HG02981 (cell line): Measurements from ENCODE around the gene ATP5PO.

Experiments used
- ATAC-seq: cut with Tn5 transposase; IDR thresholded peaks from one replicate; pipeline ENCODE4 v1.9.1; 2021; ENCODE audit warnings: mild to moderate bottlenecking, moderate library complexity; ENCODE audit not compliant: unreplicated experiment

The ATP5PO gene, protein sequence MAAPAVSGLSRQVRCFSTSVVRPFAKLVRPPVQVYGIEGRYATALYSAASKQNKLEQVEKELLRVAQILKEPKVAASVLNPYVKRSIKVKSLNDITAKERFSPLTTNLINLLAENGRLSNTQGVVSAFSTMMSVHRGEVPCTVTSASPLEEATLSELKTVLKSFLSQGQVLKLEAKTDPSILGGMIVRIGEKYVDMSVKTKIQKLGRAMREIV

DNA sequence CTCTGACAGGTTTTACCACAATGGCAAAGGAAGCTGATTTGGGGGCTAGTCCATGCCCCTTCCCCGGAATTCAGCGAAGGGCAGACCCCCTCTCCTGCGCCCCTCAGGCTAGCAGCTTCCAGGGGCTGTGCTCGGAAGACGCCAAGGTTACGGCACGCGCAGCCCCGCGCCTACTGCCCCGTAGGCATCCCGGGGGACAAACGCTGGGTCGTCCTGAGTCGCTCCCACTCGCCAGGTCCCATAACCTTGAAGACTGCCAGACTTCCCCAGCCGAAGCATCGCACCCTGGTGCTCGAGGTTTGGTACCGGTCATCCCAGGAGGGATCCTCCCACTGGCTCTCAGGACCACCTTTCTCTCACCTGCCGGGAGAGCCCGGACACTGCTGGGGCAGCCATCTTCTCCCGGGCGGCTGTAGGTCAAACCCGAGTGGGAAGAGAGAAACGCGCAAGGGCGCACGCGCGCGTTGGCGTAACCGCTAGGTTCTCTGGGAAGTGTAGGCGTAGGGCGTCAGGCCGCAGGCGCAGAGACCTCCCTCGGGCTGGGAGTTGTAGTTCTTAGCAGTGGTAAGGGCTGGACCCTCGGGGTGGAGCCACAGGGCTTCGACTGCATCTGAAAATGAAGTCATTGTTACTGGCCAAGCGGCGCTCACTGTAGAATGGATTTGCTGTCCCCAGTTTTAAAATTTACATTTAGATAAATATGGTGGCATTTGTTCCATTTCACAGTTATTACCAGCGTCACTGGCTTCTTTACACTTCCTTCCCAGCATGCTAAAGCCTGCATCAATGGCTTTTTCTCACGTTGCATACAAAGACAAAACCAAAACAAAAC is at the start of gene ATP5PO:
TSS of gene ATP5PO (minus strand) at position 437 of the 832 bp plus-strand sequence. CDS start at position 396, 41 bp downstream.
- peak; percentile 99 for ATAC-seq

GRCh38 chr21:33964706-33965325 is 49.2 kb upstream of the ATP5PO start:
- ATAC-seq = no peak

DNA sequence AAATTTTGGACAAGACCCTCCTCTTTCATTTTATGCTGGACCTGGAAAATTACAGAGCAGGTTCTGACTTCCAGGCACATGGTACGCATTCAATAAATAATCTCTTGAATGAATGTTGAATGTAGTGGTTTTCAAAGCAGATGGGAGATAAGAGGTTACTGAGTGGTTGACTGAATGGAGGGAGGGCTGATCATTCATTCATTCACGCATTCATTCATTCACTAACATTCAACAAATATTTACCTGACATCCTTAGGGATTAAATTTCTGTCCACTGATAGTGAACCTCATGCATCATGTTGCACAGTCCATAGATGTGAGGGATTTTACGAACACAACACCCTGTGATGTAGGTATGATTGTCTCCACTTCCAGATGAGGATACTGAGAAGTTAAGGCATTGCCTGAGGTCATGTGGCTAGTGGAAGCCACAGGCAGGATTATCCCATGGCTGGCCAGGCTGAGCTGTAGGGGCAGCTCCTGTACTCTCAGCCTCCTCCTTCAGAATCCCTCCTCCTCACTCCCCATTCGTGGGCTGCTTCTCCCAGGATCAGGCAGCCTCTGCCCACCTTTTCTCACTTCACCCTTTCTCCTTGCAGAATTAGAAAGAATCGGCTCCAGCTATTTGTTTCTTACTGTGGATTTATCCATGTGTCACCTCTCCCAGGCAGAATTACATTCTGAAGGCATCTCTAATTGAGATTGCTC is 48.4 kb upstream of the ATP5PO start:
- no peak for ATAC-seq

GRCh38 chr21:33962290-33962689 is 46.7 kb upstream of the ATP5PO start:
- ATAC-seq = no peak

GRCh38 chr21:33961061-33961460 is 45.5 kb upstream of the ATP5PO start:
- no peak for ATAC-seq

GRCh38 chr21:33959680-33960079 is 44.1 kb upstream of the ATP5PO start:
- ATAC-seq = no peak

- ATAC-seq = no peak
Measured at GRCh38 chr21:33954395-33954794, 38.8 kb upstream of the ATP5PO start.

- no peak for ATAC-seq
Measured at GRCh38 chr21:33951276-33952178, 35.9 kb upstream of the ATP5PO start.

GRCh38 chr21:33950431-33951079 is 35.0 kb upstream of the ATP5PO start:
- ATAC-seq = no peak

GRCh38 chr21:33949516-33950430 is 34.2 kb upstream of the ATP5PO start:
- no peak for ATAC-seq

GRCh38 chr21:33948951-33949444 is 33.4 kb upstream of the ATP5PO start:
- ATAC-seq = no peak

DNA sequence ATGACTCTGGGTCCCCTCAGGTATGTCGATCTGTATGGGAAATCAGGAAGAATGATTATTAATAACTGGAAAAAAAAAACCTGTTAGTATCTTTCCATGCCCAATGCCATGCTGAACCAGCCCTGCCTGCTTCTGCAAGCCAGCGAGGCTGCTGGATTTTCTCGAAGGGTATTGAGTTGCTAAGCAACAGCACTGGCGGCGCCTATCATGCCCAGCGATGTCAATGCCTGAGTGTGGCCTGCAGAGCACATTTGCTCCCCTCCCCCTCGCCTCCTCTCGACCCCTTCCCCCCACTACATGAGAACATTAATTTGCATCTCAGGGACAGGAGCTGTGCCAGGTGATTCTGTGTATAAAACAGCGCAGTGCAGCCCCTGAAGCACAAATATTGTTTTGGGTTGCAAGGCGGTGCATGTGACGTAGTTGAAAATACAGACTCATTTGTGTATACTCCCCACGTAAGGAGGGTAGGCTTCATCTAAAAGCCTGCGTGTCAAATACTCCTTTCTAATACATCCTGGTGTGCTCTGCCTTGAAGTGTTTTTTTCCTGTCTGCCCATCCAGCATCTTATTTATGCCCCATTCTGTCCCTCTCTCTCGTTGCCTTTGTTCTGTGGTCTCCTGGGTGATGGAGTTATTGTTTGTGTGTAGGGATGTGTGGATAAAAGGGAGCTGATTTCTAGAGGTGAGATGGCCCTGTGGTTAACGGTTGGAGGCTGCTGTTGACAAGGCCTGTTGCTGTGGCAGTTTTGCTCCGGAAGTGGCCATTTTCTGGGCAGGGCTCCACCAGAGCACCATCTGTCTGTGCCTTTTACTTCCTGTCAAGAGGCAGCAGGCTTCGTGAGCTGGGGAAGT is 32.7 kb upstream of the ATP5PO start:
- peak; percentile 52 for ATAC-seq

DNA sequence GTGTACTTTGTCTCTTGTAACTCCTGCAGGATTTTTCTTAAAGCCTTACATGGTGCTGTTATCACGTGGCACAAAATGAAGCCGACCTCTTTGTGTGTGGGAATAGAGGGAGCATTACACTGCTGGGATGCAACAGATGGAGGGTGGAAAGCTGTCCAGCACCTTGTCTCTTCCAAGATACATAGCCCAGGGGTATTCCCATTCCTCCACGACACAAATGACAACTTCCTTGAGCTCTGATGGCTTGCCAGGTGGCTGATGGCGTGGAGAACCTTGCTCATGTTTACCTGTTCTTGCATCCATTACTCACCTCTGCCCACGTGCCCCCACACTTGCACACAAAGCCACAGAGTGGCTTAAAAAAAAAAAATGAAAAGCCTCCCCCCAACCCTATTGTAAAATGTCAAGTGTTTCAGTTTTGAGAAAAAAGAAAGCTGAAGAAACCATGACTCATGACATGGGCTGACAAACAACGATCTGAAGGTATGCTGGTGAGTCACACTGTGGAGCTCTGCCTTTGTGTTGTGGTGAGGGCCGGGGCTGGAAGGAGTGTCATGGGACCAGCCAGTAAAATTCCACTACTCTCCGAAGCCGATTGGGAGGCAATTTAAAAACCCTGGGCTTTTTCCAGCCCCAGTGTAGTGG is 32.0 kb upstream of the ATP5PO start:
- peak; percentile 47 for ATAC-seq

DNA sequence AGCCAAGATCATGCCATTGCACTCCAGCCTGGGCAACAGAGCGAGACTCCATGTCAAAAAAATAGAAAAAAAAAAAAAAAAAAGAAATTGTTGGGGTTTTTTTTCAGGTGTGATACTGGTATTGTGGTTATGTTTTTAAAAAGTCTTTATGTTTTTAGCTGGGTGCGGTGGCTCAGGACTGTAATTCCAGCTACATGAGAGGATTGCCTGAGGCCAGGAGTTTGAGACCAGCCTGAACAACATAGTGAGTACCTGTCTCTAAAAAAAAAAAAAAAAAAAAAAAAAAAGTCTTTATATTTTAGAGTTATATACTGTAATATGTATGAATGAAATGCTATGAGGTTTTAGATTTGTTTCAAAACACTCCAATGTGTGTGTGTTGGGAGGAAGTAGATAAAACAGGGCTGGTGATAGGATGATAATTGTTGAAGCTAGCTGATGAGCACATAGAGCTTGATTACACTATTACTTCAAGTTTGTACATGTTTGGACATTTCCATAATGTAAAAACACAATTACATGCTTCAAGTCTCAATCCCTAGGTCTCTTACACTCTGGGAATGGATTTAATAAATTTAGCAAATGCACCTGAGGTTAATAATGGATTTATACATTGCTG is 30.2 kb upstream of the ATP5PO start:
- ATAC-seq = no peak

GRCh38 chr21:33944185-33944763 is 28.7 kb upstream of the ATP5PO start:
- no peak for ATAC-seq

DNA sequence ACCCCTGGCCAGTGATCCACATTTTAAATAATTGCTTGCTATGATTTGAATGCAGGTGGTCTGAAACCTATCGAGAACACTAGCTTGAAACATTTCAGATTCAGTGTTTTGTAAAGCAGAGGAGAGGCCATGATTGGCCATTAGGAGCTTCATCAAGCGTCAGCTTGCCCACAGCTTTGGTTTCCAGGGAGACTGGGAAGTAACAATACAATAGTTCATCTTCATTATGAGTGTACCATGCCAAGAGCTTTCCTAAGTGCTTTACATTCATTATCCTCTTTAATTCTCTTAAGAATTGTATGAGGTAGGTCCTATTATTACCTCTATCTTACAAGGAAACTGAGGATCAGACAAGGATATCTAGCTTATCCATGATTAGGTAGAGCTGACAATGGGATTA is 27.7 kb upstream of the ATP5PO start:
- ATAC-seq = no peak
